Measurements from ENCODE around the gene GSTP1. TPM values are rescaled to one million over a fixed set of nuclear protein-coding genes. Genes with fewer than 3 reads are reported as not detected.

GSTP1 gene
- total and polyA plus RNA-seq, 2 of the 8 experiments (the other 6 are each of a cell fraction or from before 2014, with no cell fraction given) = 1,454 to 3,329 TPM

DNA sequence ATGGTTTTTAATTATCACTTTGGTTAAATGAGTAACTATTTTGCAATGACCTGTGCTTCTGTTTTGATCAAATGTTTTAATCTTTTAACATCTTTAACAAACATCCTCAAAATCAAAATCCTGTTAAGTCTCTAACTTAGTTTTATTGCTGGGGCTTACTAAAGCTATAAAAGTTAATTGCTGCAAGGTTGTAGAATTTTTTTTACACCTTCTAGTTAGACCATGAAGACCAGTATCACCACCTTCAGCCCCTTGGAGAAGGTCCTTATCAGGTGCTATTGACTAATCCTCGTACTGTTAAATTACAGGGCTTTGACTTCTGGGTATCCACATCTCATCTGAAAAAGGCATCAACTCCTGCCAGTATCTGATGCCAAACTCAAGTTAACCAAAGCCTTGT is 48.1 kb upstream of the GSTP1 start:
- peaks cover 31 to 36% of the 10 kb centered on the region in 2 experiments for H3K9me3 ChIP-seq (ENCODE audit: insufficient read depth in 2 of 2, low read depth in 1 of 2, low read length in 1 of 2)
- H2BK120ac ChIP-seq (replicated peaks; ENCODE audit: low read depth, low read length) = no peak overlapping the region
- H3K14ac ChIP-seq (ENCODE audit: insufficient read length) = no peak overlapping the region
- no peak overlapping the region for H4K5ac ChIP-seq (ENCODE audit: insufficient read length, low read depth, low read length)
- DNase-seq (ENCODE audit: low read depth in 1 of 2, low spot score in 2 of 2) (no peak), FAIRE-seq (no peak)
- no peaks in the 10 kb centered on the region; a peak in 1 of 7 replicates for H3K4me1 ChIP-seq (replicated peaks in 1 of 4; ENCODE audit: control insufficient read depth in 3 of 4, insufficient read depth in 4 of 4, low read length in 3 of 4)
- no peaks in the 10 kb centered on the region; a peak in 1 of 7 replicates for H3K27me3 ChIP-seq (replicated peaks in 1 of 4; ENCODE audit: control insufficient read depth in 3 of 4, extremely low read depth in 1 of 4, insufficient read depth in 3 of 4, low read length in 3 of 4)
- H4K8ac ChIP-seq (ENCODE audit: extremely low read depth, insufficient read depth, low read length) = no peak overlapping the region
- no peak overlapping the region for H3K56ac ChIP-seq (replicated peaks; ENCODE audit: insufficient read length, low read depth, low read length)
- H3K23ac ChIP-seq (ENCODE audit: insufficient read length) = no peak overlapping the region
- H3K9ac ChIP-seq (replicated peaks in 1 of 4; ENCODE audit: extremely low read depth in 1 of 4, low read depth in 3 of 4, low read length in 3 of 4) = no peak overlapping the region
- no peak overlapping the region for H2BK12ac ChIP-seq (ENCODE audit: low read depth, low read length)
- no peak overlapping the region for H3K4me3 ChIP-seq (ENCODE audit: extremely low read depth in 1 of 4, insufficient read depth in 2 of 4, low read depth in 3 of 4, low read length in 4 of 4)
- H3K27ac ChIP-seq (ENCODE audit: low read depth, low read length) = no peak overlapping the region
- no peak overlapping the region for H3K4me2 ChIP-seq (ENCODE audit: insufficient read depth in 1 of 2, low read depth in 2 of 2, low read length in 2 of 2)
- 93% methylated on average over 1 of the region's 1 CpG; no CpG with 5 or more reads in 1 of the 2 experiments for WGBS, 2 experiments (ENCODE audit: extremely low coverage in 1 of 2, insufficient coverage in 1 of 2, insufficient read length in 1 of 2, insufficient replicate concordance in 2 of 2, low coverage in 1 of 2, low lambda C conversion rate in 2 of 2, missing lambda C conversion rate in 1 of 2)
- TF ChIP-seq TCF12 (IDR thresholded peaks at IDR 0.05; ENCODE audit: low read depth, low read length) (no peak), KDM1A (IDR thresholded peaks at IDR 0.05; ENCODE audit: borderline replicate concordance, low read length) (no peak), EZH2 (IDR thresholded peaks at IDR 0.05; ENCODE audit: low read depth, low read length, severe bottlenecking) (no peak), SAP30 (IDR thresholded peaks at IDR 0.05; ENCODE audit: insufficient read depth, insufficient replicate concordance, low read length) (no peak), EGR1 (IDR thresholded peaks at IDR 0.05; ENCODE audit: borderline replicate concordance, low read depth, low read length) (no peak)
- H2BK20ac ChIP-seq (ENCODE audit: low read length) = no peak overlapping the region
- H4K20me1 ChIP-seq (replicated peaks in 1 of 2; ENCODE audit: control insufficient read depth in 1 of 2, insufficient read depth in 2 of 2, low read length in 2 of 2) = no peaks in the 10 kb centered on the region
- no peaks in the 10 kb centered on the region for H3K23me2 ChIP-seq (ENCODE audit: low read depth, low read length)
- no peak overlapping the region for H2AK5ac ChIP-seq (ENCODE audit: low read depth, low read length)
- no peak overlapping the region for H4K91ac ChIP-seq (replicated peaks; ENCODE audit: insufficient read length, low read length)
- H2AFZ ChIP-seq (ENCODE audit: low read length) = no peak overlapping the region
- no peak overlapping the region for H2BK15ac ChIP-seq (ENCODE audit: low read length)
- H2BK5ac ChIP-seq (ENCODE audit: low read depth, low read length) = no peak overlapping the region
- no peaks in the 10 kb centered on the region for H3K79me1 ChIP-seq (ENCODE audit: low read depth, low read length)
- no peaks in the 10 kb centered on the region for H3K79me2 ChIP-seq (ENCODE audit: control insufficient read depth in 1 of 2, insufficient read depth in 2 of 2, low read length in 2 of 2)
- CTCF ChIA-PET (ENCODE audit: partially characterized antibody) = interaction anchor here (2.2 kb wide), 1 partner anchor 11 kb away, joined by 4 read pairs; no protein-coding TSS in a partner anchor
- POLR2A ChIA-PET (ENCODE audit: partially characterized antibody) = no interaction called here
- H3K18ac ChIP-seq (ENCODE audit: extremely low read depth, low read length) = no peak overlapping the region
- no peaks in the 10 kb centered on the region for H3K36me3 ChIP-seq (ENCODE audit: control insufficient read depth in 2 of 4, insufficient read depth in 4 of 4, low read length in 3 of 4)
- H3K4ac ChIP-seq (replicated peaks; ENCODE audit: insufficient read length, low read depth, low read length) = no peak overlapping the region
